HuH-7 (cell line): ENCODE measurements around the gene R3HDM4.
"Not testable (repeated sequence)": the region's sequence is repeated elsewhere in the genome, so short reads cannot be mapped to it uniquely, and the experiment has no call there.

Source experiments
- DNase-seq: peaks from one replicate; pipeline ENCODE4 v3.0.0; 2011; ENCODE audit warnings: low spot score

The R3HDM4 gene

DNA sequence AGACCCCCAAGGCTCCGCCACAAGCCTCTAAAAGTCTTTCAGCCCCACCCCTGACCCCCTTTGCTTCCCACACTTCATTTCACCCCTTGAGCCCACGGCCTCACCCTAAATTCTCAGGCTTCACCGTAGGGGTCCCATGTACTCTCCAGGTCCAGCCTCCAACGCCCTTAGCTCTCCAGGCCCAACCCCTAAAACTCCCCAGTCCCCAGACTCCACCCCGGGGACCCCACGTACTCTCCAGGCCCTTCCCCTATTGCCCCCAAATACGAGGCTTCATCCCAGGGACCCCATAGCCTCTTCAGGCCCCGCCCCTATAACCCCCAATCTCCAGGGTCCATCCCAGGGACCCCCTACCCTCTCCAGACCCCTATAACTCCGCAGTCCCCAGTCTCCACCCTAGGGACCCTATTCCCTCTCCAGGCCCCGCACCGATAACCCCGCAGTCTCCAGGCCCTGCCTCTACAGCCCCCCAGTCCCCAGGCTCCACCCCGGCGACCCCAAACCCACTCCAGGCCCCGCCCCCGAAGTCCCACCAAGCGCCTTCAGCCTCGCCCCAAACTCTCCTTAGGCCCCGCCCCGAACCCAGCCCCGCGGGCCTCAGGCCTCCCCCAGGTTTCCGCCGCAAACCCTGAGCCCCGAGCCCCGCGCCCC is 20.7 kb downstream of the R3HDM4 start:
- peak; percentile 45 for DNase-seq

- DNase-seq = not testable (repeated sequence)
These were observed 21.4 kb downstream of the R3HDM4 start for GRCh38 chr19:891421-892200.

DNA sequence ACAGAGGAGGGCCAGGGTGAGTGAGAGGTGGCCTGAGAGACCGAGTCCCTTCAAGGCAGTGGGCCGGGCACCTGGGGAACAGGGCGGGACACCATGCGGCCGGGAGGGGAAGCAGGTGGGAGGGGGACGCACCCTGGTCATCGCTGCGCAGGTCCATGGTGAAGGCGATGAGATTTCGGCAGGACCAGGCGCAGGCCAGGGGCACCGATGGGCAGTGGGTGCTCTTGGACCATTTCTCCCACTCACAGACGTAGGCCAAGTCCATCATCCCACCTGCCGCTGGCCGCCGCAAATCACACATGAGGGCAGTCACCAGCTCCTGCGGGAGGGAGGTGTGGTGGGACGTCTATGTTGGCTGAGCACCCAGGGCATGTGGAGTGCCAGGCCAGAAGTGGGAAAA is 22.2 kb downstream of the R3HDM4 start:
- no peak for DNase-seq

DNA sequence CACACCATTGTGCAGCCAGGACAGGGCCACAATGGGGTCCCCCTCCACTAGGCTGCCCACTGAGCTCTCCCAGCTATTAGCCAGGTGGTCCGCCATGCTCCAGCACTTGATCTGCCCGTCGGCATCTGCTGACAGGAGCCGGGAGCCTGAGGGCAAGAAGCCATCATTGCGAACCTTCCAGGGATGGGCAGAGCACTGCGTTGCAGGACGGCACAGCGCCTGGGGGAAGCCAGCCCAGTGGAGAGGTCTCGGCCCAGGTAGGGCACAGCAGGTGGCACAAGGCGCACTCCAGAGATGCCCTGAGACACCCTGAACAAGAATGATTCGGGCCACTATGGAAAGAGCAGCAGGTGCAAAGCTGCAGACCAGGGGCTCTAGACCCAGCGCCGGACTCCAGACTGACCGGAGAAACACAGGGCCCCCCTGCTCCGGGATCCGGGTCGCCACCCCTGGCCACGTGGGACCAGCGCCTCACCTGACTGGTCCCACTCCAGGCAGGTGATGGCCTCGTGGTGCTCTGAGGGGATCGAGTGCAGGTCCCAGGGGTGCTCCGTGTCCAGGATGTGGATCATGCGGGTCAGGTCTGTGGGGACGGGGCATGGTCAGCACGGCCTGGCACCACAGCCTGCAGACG is 23.2 kb downstream of the R3HDM4 start:
- no peak for DNase-seq

DNA sequence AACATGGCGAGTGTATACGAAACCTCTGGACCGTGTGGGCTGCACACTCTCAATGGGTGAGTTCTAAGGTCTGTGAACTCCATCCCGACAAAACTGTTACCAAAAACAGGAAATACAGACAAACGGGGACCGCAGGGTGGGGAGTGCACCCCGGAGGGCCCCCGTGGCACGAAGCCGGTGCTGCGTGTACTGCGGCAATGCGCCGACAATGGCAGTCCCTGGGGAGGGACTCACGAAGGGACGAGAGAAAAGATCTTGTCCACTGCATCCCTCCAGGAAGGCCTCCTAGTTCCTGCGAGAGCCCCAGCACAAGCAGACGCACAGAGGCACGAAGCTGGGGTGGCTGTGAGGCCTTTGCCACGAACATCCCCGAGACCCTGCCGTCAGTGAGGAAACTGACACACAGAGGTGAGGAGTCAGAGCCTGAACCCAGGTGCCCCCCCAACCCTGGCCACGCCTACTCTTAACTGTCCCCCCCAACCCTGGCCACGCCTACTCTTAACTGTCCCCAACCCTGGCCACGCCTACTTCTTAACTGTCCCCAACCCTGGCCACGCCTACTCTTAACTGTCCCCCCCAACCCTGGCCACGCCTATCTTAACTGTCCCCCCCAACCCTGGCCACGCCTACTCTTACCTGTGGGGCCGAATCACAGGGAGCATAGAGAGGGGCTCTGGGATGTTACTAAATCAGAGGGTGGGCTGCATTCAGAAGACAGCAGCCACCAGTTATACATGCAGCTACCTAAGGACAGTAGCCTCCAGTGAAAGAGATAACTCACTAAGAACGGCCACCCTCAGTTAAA is 24.2 kb downstream of the R3HDM4 start:
- DNase-seq = no peak

GRCh38 chr19:887599-887998 is 25.4 kb downstream of the R3HDM4 start:
- DNase-seq = no peak

DNA sequence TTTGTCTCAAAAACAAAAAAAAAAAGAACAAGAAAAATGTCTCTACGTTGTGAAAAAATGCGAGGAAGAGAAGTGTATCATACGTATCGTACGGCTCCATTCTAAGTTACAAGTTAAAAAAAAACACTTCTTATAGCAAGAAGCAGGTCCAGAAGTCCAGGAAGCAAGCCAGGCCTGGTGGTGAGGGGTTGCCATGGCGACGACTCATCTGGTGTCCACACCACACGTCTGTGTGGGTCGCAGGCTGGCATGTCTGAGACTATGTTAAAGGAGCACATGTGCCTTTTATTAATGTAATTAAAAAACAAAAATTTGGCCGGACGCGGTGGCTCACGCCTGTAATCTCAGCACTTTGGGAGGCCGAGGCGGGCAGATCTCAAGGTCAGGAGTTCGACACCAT is 25.9 kb downstream of the R3HDM4 start:
- DNase-seq = no peak

DNA sequence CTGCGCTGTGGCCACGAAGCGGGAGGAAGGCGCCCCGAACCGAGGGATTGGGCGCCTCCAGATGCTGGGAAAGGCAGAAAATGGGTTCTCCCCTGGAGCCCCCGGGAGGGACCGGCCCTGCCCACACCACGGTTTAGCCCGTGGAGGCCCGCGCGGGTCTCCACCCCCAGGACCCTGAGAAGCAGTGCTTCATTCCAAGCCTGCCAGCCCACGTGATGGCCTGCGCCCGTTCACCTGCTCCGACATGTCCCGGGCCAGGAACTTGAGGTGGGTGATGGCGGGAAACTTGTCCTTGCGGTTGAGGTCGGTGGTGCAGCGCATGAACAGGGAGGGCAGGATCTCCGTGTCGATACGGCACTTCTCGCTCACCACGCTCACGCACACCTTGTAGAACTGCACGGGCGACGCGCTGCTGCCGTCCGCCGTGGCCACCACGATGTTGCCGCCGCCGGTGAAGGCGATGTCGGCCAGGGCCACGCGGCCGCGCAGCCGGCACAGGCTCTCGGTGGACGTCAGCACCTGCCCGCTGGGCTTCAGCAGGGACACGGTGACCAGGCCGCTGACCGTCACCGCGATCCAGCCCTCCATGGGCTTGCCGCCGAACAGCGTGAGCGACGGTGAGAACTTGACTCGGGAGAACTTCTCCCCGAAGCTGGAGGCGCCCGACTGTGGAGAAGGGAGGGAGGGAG is 27.3 kb downstream of the R3HDM4 start:
- no peak for DNase-seq

DNA sequence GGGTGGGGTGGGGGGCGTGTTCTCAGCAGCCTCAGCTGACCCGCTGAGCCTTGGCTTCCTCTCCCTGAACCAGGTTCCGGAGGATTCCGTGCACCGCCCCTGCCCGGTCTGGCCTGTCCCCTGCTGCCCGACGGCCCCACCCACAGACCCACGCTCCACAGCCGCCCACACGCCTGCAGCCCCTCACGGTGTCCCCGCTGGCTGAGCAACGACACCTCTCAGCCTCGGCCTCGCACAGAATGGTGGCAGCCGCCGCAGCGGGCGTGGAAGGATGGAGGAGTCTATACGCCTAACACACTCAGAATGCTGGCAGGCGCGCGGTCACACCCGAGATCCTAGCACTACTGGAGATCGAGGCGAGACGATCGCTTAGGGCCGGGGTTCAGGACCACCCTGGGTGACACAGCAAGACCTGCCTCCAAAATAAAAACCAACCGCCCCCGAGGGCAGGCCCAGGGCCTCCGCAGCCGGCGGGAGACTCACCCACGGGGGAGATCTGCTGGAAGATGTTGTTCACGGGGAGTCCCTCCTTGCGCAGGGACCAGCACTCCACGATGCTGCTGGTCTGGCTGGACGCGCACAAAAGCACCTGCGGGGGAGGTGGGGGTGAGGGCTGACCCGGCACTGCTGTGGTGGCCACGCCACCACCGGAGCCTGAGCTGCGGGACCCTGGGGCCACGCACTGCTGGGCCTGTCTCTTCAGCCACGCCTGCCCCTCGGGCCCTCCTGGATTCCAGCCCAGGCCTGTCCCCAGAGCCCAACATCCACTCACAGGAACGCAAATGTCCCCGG is 28.4 kb downstream of the R3HDM4 start:
- DNase-seq = no peak

GRCh38 chr19:883661-884211 is 29.3 kb downstream of the R3HDM4 start:
- no peak for DNase-seq

DNA sequence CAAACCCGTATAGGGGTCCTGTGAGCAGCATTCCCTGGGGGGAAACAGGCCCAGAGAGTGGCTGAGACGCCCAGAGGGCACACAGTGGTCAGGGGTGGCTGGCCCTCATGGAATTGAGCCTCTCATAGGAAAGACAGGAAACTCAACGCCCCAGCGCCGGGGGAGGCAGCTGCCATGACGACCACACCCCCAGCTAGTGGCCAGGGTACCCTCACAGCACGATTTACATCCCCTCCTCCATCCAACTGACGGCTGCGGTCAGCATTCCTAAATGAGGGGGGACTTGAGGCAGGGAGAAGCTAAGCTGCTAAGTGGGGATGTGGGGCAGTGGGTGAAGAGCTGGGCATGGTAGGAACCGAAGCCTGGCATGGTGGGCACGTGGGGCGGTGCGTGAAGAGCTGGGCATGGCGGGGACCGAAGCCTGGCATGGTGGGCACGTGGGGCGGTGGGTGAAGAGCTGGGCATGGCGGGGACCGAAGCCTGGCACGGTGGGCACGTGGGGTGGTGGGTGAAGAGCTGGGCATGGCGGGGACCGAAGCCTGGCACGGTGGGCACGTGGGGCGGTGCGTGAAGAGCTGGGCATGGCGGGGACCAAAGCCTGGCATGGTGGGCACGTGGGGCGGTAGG is 30.0 kb downstream of the R3HDM4 start:
- DNase-seq = no peak

DNA sequence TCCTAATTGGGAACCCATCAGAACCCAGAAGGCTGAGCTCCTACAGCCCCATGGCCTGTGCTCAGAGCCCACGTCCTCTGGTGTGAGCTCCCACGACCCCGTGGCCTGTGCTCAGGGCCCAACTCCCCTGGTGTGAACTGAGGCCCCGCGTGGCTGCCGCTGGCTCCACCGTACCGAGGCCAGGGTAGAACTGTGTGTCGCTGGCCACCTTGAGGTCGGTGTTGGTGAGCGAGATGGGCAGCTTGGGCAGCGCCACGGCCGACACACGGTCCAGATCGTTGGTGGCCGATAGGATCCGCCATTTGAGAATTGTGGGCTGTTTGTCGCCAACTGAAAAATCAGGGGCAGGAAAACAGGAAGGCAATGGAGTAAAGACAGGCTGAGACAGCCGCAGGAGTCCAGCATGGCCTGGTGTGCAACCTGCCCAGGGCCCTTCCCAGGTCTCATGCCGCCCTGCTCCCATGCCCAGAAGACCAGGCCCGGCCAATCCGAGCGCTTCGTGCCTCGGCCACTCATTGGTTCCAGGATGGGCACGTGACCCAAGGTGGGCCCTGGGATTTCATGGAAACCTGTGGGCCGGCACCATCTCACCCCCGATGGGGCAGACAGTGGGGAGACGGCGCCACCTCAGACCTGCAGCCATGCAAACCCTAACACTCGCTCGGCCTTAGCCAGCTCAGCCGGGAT is 31.5 kb downstream of the R3HDM4 start:
- DNase-seq = no peak

DNA sequence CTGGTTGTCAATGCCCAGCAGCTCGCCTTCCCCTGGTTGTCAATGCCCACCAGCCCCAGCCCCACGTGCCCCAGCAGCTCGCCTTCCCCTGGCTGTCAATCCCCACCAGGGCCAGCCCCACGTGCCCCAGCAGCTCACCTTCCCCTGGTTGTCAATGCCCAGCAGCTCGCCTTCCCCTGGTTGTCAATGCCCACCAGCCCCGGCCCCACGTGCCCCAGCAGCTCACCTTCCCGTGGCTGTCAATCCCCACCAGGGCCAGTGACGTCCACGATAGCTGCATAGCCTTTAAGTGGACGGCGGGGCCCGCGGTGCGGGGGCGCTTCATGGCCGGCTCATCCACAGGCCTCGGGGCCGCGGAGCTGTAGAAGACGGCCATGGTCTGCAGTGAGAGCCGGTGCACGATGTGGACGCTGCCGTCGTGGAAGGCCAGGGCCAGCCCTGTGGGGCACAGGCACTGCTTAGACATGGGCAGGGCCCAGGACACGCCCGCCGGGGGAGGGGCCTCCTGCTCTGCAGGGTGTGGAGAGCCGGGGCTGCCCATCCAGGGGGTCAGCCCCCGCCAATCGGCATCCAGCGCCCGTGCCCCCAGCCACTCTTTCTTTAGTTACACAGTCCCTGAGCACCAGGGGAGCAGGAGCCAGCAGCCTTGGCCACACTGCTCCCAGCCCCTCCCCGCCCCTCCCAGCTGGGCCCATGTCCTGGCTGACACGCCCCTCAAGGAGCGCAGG is 33.1 kb downstream of the R3HDM4 start:
- DNase-seq = no peak

GRCh38 chr19:878751-879561 is 34.1 kb downstream of the R3HDM4 start:
- not testable (repeated sequence) for DNase-seq

GRCh38 chr19:877992-878660 is 34.9 kb downstream of the R3HDM4 start:
- DNase-seq = not testable (repeated sequence)

GRCh38 chr19:876780-877314 is 36.2 kb downstream of the R3HDM4 start:
- no peak for DNase-seq

DNA sequence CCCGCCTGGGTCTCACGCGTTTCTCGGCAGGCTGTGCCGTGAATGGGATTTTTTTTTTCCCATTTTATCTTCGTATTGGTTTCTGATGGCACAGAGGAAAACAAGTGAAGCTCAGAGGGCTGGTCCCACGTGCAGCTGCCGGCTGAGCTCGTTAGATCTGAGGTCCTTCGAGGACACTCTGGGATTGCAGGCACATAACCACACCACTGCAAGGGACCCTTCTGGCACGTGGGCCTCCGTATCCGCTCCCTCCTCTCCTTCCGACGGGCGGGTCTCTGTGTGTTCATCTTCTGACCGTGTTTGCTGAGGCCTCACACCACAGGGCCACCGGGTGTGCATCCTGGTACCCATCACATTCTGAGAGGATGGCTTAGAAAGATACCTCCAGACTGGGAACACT is 36.9 kb downstream of the R3HDM4 start:
- DNase-seq = no peak
